HG02588 (cell line): ENCODE measurements around the gene TMEM115.
A peak's percentile ranks its signal among the peaks of the same experiment; 100 is the strongest.

Source experiments
- ATAC-seq: cut with Tn5 transposase; IDR thresholded peaks from one replicate; pipeline ENCODE4 v1.9.1; 2021; ENCODE audit warnings: mild to moderate bottlenecking, moderate library complexity; ENCODE audit not compliant: unreplicated experiment

TMEM115 gene

DNA sequence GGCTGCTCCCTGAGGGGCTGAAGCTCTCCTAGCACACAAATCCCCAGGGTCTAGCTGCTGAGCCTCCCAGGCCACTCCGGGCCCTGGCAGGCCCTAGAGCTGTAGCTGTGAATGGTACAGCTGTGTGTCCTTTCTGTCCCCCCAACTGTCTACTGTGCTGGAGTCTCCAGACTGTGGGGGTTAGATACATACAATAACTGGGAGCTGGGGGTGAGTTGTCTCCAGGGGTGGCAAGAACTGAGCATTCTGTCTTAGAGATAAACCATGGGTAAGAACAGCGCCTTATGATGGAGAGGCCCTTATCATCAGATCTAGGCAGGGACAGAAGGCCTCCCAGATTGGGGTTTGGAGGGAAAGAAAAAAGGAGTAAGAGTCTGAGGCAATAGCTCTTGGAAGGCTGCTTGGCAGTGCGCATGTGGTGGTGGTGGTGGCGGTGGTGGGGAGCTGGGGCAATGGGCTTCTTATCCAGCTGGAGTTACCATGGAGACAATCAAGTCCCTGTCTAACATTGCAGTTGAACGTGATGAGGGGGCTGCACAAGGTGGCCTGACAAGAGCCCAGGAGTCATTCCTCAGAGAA is 5.0 kb downstream of the TMEM115 start:
- no peak for ATAC-seq

DNA sequence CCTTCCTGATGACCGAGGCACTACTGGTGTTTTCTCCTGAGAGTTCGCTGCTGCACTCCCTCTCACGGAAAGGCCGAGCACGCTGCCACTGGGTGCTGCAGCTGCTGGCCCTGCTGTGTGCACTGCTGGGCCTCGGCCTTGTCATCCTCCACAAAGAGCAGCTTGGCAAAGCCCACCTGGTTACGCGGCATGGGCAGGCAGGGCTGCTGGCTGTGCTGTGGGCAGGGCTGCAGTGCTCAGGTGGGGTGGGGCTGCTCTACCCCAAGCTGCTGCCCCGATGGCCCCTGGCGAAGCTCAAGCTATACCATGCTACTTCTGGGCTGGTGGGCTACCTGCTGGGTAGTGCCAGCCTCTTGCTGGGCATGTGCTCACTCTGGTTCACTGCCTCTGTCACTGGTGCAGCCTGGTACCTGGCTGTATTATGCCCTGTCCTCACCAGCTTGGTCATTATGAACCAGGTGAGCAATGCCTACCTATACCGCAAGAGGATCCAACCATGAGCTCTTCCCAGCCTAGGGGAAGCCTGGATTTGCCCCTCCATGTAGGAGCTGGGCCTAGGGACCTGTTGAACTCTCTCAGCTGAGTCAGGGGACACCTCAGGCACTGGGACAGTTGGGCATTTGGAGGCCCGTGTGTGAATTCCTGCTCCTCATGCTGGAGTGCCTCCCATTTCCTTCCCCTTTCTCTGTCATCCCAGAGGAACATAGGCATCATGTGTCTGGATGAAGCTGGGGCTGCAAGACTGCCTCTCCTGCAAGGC is 5.9 kb downstream of the TMEM115 start:
- no peak for ATAC-seq

DNA sequence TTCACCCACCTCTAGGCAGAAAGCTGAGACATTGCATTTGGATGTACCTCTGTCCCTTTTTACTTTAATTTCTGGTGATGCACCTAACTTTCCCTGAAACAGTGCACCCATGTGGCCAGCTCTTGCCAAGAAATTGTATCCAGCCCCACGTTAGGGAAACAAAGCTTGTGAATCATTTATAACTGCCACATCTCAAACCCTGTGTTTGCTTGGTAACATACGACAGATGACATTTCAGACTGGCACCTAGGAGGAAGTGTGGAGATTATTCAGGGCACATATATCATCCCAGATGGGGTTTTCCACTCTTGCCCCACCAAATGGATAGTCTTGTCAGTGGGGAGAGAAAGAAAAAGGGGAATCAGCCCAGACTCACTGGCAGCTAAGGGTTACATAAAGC is 6.5 kb downstream of the TMEM115 start:
- no peak for ATAC-seq

DNA sequence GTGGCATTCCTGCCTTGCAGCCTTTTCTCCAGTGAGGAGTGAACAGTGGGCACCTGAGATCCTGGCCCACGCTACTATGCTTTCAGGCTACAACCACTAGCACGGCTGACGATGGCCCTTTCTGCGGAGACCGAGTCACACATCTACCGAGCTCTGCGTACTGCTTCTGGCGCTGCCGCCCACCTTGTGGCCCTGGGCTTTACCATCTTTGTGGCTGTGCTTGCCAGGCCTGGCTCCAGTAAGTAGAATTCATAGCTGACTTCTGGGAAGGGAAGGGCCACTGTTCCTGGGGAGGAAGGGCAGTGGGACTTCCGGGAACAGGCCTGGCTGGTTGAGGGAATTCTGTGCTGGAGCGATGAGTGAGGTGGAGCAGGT is 8.0 kb downstream of the TMEM115 start:
- no peak for ATAC-seq

DNA sequence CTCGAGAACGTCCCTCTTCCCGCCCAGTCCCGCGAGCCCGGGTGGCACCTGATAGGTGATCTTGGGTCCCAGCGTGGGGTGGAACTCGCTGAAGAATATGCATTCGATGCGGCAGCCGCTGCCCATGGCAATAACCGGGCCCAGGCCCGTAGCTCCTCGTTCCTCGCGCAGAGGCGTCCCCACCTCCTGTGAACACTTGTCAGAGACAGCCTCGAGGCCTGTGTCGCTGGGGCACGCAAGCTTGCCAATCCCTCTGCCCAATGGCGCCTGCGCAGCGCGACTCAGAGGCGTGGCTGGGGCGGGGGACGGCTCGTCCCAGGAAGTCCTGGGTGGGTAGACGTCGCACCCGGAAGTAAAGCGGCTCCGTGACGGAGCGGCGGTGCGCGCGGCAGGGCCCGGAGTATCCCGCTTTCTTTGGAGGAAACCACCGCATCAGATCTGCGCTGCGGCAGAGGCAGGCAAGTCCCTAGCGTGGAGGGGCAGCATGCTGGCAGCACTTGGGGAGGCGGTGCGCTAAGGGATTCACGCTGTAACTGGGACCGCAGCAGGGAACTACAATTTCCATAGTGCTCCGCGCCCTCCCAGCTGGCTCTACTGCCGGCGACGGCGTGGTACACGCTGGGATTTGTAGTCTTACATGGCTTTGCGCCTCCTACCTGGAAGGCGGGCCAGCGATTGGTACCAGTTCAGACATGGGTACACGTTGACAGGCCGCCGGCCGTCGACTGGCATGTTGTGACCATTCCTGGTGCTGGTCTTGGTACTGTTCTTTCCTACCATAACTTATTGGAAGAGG is 8.6 kb downstream of the TMEM115 start, which contains the start of the genes CYB561D2 and NPRL2:
CYB561D2 (plus strand) TSS at position 336 of the 796 bp plus-strand sequence. CDS start 572 bp downstream, outside the sequence.
NPRL2 (minus strand) TSS at position 249 of the 796 bp plus-strand sequence; CDS start at position 126, 123 bp downstream.
- peak; percentile 79 for ATAC-seq

DNA sequence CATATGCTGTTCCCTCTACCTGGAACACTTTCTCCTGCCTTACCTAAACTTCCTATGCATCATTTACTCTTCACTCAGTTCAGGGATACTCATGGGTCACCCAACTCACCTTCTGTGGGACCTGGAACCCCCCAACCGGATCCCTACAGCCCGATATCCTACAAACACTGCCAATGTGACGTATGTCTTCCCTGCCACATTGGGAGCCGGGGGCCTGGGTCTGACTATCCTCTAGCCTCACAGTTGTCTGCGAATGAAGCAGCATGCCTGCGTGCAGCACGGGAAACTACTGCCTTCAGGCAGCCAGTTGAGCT is 9.2 kb downstream of the TMEM115 start:
- no peak for ATAC-seq

DNA sequence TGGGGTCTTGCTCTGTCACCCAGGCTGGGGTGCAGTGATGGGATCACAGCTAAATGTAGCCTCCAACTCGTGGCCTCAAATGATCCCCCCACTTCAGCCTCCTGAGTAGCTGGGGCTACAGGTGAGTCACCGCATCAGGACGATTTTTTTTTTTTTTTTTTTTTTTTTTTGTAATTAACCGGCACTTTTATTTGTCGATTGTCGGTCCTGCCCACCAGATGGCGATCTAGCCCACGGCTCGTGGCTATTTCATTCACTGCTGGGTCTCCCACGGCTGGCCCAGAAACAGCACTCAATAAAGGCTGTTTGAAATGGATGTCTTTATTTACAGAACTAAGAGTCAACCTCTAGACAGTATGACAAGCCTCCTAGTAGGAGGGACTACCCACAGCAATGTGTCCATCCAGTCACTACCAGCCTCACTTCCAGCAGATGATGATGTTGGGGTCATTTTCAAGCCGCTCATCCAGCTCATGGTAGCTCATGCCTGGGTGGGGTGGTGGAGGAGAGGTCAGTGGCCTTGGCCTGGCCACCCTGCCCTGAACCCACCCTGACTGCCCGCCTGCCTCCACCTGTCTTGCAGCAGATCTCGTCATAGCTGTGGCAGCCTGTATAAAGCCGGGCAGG is 12.0 kb downstream of the TMEM115 start:
- no peak for ATAC-seq

DNA sequence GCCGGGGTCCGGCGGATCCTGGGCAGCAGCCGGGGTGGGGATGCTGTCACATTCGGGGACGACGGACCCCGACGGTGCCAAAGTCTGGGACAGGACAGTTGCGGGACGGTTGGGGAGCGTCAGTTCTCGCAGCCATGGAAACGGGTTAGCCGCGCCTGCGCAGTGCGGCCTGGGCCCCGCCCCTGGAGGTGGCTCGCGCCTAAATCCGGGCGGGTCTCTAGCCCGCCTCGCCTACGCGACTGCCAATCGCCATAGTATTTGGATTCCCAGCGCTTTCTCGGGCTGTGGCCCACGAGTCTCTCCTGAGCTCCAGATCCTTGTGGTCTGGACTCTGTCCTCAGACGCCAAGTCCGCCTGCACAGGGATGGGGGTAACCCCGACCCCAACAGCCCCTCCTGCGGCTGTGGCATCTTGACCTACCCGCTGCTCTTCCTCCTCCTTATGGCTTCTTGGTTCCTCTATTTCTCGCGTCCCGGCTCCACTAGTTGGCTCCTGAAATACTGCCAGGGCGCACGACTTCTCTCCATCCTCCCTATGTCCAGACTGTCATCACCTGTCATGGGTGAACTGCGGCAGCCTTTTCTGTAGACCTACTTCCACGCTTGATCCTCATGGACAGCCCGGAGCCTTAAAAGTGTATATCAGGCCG is 13.6 kb downstream of the TMEM115 start, which contains the start of gene ZMYND10:
ZMYND10 (minus strand) TSS at position 147 of the 649 bp plus-strand sequence. CDS start 153 bp downstream, outside the sequence.
- ATAC-seq = no peak

DNA sequence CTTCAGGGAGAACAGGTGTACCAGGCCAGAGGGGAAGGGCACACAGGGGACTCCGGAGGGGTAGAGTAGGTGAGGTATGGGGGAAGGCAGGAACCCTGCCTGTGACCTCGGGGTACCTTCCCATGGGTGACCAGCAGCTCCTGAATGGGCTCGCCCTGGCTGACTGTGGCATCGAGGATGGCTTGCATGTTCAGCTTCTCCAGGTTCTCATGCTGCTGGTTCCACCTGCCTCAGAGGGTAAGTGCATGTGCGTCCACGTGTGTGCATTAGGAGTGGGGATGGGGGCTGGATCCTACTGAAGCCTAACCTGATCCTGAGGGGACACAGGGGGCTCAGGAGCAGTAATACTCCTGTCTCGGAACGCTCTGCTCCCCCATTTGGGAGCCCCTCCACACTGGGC is 14.3 kb downstream of the TMEM115 start:
- no peak for ATAC-seq

DNA sequence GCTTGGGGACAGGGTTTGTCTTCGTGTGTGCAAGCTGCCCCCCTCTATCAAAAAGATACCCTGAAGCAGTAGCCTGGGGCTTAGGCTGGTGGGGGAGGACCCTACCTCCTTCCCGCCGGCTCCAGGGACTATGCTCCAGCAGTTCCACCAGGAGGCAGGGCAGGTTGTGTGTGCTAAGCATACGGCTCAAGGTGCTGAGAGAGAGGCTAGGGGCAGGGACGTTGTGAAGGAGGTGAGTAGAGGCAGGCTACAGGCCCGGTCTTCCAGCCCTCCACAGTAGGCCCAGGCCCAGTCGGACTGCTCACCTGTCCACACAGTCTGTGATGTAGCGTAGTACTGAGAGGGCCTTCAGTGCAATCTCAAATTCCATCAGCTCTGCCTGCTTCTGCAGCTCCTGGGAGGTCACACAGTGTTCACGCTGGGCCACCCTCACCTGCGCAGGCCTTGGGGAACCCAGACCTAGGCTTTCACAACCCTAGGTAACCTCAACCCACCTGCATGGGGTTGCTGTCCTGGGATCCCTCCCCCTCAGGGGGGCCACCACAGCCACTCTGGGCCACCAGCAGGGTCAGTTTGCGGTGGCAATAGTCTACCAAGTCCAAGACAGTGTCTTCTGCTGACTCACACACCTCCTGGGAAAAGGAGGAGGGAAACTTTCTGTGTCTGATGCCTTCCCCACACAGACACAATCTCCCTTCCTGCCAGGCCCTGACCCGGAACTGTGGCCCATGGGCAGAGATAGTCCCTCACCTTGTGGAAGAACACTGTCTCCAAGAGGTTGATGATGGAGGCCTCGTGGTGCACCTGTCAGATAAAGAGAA is 16.3 kb downstream of the TMEM115 start:
- no peak for ATAC-seq

DNA sequence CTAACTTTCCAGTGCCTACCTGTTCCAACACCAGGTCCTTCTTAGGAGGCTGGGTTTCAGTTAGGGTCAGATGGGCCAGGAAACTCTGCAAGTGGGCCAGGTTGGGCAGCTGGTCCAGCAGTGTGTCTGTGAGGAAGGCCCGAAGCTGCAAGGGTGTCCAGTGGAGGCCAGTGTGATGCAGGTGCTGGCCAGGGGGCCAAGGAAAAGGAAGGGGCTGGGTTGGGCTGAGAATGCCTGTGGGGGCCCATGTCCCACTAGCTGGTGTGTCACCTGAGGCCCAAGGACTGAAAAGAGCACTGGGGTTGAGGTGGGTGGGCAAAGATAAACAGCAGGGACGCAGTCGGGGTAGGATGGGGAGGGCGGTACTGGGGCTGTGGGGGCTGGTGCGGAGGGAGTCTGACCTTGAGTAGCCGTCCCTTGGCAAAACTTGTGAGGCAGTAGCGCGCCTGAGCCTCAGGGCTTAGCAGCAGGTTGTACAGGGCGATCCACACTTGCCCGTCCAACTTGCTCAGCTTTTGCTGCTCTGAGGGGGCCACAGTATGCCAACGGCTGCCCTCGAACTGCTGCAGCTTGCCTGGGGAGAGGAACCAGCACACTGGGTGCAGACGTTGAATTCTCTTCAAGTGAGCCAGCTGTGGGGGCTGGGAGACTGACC is 17.2 kb downstream of the TMEM115 start:
- ATAC-seq = no peak

DNA sequence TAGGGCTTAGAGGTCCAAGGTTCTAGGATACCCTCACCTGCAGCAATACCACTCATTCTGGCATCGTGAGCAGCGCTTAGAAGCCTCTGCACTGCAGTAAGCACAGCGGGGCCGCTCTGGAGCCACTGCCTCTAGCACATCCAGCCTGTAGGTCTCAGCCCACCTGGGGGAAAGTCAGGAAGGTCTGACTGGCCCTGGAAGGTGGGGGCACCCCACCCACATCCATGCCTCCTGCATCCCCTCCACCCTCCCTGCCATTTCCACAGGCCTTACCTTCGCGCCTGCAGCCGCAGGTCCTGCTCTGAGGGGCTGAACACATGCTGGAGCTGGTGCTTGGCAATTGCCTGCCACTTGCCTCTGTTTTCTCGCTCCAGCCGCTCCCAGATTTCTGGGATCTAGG is 17.8 kb downstream of the TMEM115 start:
- no peak for ATAC-seq

DNA sequence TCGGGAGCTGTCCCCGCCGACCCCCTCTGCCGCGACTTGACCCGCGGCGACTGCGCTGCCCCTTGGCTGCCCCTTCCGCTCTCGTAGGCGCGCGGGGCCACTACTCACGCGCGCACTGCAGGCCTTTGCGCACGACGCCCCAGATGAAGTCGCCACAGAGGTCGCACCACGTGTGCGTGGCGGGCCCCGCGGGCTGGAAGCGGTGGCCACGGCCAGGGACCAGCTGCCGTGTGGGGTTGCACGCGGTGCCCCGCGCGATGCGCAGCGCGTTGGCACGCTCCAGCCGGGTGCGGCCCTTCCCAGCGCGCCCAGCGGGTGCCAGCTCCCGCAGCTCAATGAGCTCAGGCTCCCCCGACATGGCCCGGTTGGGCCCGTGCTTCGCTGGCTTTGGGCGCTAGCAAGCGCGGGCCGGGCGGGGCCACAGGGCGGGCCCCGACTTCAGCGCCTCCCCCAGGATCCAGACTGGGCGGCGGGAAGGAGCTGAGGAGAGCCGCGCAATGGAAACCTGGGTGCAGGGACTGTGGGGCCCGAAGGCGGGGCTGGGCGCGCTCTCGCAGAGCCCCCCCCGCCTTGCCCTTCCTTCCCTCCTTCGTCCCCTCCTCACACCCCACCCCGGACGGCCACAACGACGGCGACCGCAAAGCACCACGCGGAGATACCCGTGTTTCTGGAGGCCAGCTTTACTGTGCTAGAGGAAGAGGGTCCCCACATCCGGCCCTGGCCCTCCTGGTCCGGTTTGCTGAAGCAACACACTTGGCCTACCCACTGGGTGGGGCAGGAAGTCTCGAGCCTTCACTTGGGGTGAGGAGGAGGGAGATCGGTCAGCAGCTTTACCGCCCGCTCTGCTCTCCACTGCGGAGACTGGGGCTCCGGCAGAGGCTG is 18.6 kb downstream of the TMEM115 start, which contains the start of gene RASSF1:
RASSF1 (minus strand) TSS at position 389 of the 882 bp plus-strand sequence; CDS start at position 358, 31 bp downstream.
- ATAC-seq = no peak

DNA sequence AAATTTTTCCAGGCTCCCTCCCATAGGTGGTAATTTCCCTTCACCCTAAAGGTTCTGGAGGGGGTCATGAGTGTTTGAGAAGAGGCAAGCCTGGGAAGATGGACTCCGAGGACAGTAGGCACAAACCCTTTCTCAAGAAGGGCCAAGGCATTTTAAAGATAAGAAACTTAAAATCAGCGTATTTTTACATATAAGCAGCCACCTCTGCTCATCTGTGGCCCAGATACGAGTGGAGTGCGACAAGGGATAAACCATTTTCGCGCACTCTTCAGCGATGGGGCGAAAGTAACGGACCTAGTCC is 19.2 kb downstream of the TMEM115 start:
- ATAC-seq = no peak

DNA sequence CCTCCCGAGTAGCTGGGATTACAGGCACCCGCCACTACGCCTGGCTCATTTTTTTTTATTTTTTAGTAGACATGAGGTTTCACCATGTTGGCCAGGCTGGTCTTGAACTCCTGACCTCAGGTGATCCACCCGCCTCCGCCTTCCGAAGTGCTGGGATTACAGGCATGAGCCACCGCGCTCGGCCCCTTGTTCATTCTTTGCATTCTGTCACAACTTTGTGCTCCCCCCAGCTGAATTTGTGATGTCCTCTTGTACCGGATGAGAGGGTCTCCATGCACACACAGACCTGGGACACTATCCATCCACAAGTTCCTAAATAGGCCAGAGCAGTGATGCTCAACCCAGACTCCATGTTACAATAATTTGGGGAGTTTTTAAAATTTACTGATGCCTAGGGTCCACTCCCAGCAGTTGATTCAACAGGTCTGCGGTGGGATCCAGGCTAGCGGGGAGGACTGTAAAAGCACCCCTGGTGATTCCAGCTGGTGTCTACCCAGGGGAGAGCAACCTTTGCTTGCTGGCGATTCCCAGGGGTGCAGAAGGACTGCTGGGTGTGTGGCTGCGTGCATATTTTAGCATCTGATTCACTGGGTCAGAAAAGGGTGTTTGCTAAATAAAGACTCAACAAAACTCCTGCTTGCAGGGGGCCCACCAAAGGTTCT is 19.7 kb downstream of the TMEM115 start:
- ATAC-seq = no peak

DNA sequence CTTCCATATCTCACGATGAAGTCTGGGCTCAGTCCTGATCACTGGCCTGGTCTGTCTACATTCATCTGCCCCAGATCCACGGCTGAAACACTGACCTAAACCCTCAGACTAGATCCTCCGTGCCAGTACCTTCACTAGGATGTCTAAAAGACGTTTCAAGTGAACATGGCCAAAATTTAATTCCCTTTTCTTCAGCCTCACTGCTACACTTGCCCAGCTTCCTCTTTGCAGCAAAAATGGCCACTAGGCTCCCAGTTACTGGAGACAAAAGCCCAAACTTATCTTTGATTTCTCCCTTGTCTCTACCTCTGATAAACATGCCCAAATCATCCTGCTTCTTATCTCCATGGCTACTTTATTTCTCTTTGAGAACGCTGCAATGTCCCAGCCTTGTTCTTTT is 20.4 kb downstream of the TMEM115 start:
- ATAC-seq = no peak

DNA sequence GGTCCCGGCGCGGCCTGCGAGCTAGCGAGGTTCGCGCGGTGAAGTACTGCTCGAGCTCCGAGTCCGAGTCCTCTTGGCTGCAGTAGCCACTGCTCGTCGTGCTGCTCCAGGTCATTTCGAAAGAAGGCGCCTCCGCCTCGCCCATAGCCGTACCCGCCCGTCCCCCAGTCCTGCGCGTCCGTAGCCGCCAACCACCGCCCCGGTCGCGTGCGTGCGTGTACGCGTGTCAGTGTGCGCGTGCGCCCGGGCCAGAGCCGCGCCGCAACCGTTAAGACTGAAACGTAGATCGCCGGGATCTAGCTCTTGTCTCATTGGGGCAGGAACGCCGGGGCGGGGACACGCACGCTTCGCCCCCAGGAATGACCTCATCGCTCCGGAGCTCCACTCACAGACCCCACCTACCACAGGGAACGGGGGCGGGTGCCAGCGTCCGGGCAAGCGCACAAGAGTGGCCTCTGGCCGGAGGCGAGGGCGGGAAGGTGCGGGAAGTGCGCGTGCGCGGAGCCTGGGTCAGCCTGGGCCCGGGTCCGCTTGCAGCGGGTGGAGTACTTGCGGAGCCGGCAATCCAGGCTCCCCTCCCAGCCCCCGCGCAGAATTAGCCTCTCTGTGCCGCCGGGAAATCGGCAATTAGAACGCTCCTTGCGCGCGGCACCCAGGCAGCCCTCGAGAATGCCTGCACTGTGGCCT is 22.0 kb downstream of the TMEM115 start:
- peak; percentile 73 for ATAC-seq
